PC-3 (cell line): ENCODE results near the gene DYNC2I2. TPM values are rescaled to one million over a fixed set of nuclear protein-coding genes. Genes with fewer than 3 reads are reported as not detected.
"Not testable (repeated sequence)": the region's sequence is repeated elsewhere in the genome, so short reads cannot be mapped to it uniquely, and the experiment has no call there.

Experiments used
- ATAC-seq: fragments of 200-7000 bp; cut with Tn5 transposase; 2 replicates; pipeline ENCODE4 v1.9.1; 2020; ENCODE audit warnings: mild to moderate bottlenecking, moderate library complexity
- BruUV-seq: library from RNA; stranded (reverse); fragments of 400-500 nt; replicated peaks from 2 replicates; lab custom pipeline; 2021; lab: Mats Ljungman, UMichigan
- CTCF ChIA-PET: fragments of 300-600 bp; sonication (Branson Sonifier 250); formaldehyde crosslinking; loops from one replicate; lab custom pipeline; 2022; ENCODE audit warnings: antibody characterized with exemption; lab: Charles Lee
- POLR2A ChIA-PET: fragments of 300-600 bp; sonication (Branson Sonifier 250); formaldehyde crosslinking; loops from one replicate; lab custom pipeline; 2022; ENCODE audit warnings: antibody characterized with exemption; ENCODE audit not compliant: unreplicated experiment; lab: Charles Lee
- DNase-seq: peaks from one replicate; pipeline ENCODE4 v3.0.0-alpha.2; 2015
- H2AFZ ChIP-seq: fragments of 300-600 bp; sonication (generic); 2 replicates; pipeline ENCODE4 v1.6.0; 2016; ENCODE audit warnings: antibody characterized with exemption, low read length
- H3F3A ChIP-seq: fragments of 300-600 bp; sonication (generic); one replicate; pipeline ENCODE4 v1.6.0; 2017; ENCODE audit warnings: antibody characterized with exemption, low read length, control low read depth, mild to moderate bottlenecking; ENCODE audit not compliant: unreplicated experiment
- H3K27ac ChIP-seq: fragments of 300-600 bp; sonication (generic); 2 replicates; pipeline ENCODE4 v1.5.1; 2016; ENCODE audit warnings: mild to moderate bottlenecking, low read length
- H3K27me3 ChIP-seq: fragments of 300-600 bp; sonication (generic); 2 replicates; pipeline ENCODE4 v1.6.1; 2016; ENCODE audit warnings: low read length, mixed read lengths
- H3K36me3 ChIP-seq: fragments of 300-600 bp; sonication (generic); 2 replicates; pipeline ENCODE4 v1.6.1; 2016; ENCODE audit warnings: low read depth, mixed run types, low read length, mixed read lengths
- H3K4me1 ChIP-seq: fragments of 300-600 bp; sonication (generic); 2 replicates; pipeline ENCODE4 v1.5.1; 2016; ENCODE audit warnings: low read length; ENCODE audit not compliant: insufficient read depth
- H3K4me2 ChIP-seq: fragments of 300-600 bp; sonication (generic); 2 replicates; pipeline ENCODE4 v1.6.0; 2016; ENCODE audit warnings: low read length
- H3K4me3 ChIP-seq: fragments of 300-600 bp; sonication (generic); 2 replicates; pipeline ENCODE4 v1.5.1; 2016; ENCODE audit warnings: mild to moderate bottlenecking, low read length, mixed read lengths
- H3K79me2 ChIP-seq: fragments of 300-600 bp; sonication (generic); 2 replicates; pipeline ENCODE4 v1.6.1; 2017; ENCODE audit warnings: low read length, mixed read lengths
- H3K9ac ChIP-seq: fragments of 300-600 bp; sonication (generic); 2 replicates; pipeline ENCODE4 v1.6.0; 2016; ENCODE audit warnings: mild to moderate bottlenecking, low read length
- H3K9me2 ChIP-seq: fragments of 300-600 bp; sonication (generic); replicated peaks from 2 replicates; pipeline ENCODE4 v1.6.1; 2016; ENCODE audit warnings: mixed run types, low read length, mixed read lengths
- H3K9me3 ChIP-seq: fragments of 300-600 bp; sonication (generic); 2 replicates; pipeline ENCODE4 v1.6.1; 2016; ENCODE audit warnings: low read length, mixed read lengths
- H4K20me1 ChIP-seq: fragments of 300-600 bp; sonication (generic); 2 replicates; pipeline ENCODE4 v1.6.1; 2016; ENCODE audit warnings: low read length, mixed read lengths
- EZH2 ChIP-seq: fragments of 300-600 bp; sonication (generic); IDR thresholded peaks from one replicate; pipeline ENCODE4 v1.6.1; 2017; ENCODE audit warnings: antibody characterized with exemption, mild to moderate bottlenecking, low read length; ENCODE audit not compliant: unreplicated experiment
- EZH2phosphoT487 ChIP-seq: fragments of 300-600 bp; sonication (generic); IDR thresholded peaks from 2 replicates; pipeline ENCODE4 v1.6.1; 2018; ENCODE audit warnings: mild to moderate bottlenecking, antibody characterized with exemption, low read length, borderline replicate concordance
- intact Hi-C: fragments of 100-400 bp; cut with micrococcal nuclease; formaldehyde crosslinking; loops from 2 replicates; pipeline ENCODE4 v1.9.0; 2023
- total RNA-seq: library from RNA; depleted of rRNA; stranded (reverse); fragments of >200 nt; gene quantifications from 2 replicates; pipeline ENCODE4 v1.2.3, GENCODE V29; 2014; rRNA removed
- TF ChIP-seq, protein P1 (sequence below): fragments of 300-600 bp; sonication (generic); conservative IDR thresholded peaks from 2 replicates; pipeline ENCODE4 v1.5.1; 2017; ENCODE audit warnings: antibody characterized with exemption, low read depth, mild to moderate bottlenecking, low read length

The DYNC2I2 gene
- total RNA-seq, 1 experiment from 2014 or later = 196 TPM

DNA sequence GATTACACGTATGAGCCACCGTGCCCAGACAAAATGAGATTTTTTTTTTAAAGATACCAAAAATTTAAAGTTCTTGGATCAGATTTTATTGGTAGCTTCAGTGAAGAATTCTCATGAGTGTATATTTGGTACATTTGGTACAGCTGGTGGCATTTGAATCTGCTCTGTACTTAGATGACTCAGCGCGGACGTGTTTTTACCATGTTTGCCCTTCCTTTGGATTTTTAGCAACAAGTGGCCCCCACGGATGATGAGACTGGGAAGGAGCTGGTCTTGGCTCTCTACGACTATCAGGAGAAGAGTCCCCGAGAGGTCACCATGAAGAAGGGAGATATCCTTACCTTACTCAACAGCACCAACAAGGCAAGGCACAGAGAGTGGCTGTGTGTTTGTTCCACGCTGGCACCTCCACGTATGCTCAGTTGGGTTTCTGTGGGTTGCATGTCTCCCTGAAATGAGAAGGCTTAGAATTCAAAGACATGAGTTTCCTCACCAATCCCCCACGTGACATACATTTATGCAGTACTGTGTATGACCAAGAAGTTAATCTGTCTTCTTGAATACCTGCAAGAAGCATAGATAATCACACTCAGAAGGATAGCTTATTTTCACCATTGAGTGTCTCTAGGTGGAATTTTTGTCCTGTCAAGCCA is 67.9 kb downstream of the DYNC2I2 start:
- ChIA-PET CTCF (no interaction called here), POLR2A (no interaction called here)
- H3K9ac ChIP-seq = no peak overlapping the region
- no peaks in the 10 kb centered on the region for H3K4me1 ChIP-seq
- no peak overlapping the region for H2AFZ ChIP-seq
- H3K79me2 ChIP-seq = no peaks in the 10 kb centered on the region
- intact Hi-C loops = no loop called here
- no peak overlapping the region for H3K4me2 ChIP-seq
- no peak overlapping the region for H3K27ac ChIP-seq
- H3K4me3 ChIP-seq = no peak overlapping the region
- H4K20me1 ChIP-seq = 0 out of 2 replicates have a peak, but pooled peaks cover 3% of the 10 kb centered on the region
- H3F3A ChIP-seq = no peaks in the 10 kb centered on the region
- DNase-seq (no peak), ATAC-seq (no peak)
- TF ChIP-seq, protein P1, sequence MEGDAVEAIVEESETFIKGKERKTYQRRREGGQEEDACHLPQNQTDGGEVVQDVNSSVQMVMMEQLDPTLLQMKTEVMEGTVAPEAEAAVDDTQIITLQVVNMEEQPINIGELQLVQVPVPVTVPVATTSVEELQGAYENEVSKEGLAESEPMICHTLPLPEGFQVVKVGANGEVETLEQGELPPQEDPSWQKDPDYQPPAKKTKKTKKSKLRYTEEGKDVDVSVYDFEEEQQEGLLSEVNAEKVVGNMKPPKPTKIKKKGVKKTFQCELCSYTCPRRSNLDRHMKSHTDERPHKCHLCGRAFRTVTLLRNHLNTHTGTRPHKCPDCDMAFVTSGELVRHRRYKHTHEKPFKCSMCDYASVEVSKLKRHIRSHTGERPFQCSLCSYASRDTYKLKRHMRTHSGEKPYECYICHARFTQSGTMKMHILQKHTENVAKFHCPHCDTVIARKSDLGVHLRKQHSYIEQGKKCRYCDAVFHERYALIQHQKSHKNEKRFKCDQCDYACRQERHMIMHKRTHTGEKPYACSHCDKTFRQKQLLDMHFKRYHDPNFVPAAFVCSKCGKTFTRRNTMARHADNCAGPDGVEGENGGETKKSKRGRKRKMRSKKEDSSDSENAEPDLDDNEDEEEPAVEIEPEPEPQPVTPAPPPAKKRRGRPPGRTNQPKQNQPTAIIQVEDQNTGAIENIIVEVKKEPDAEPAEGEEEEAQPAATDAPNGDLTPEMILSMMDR = no peak
- TF ChIP-seq EZH2 (no peak), EZH2phosphoT487 (no peak)
- H3K36me3 ChIP-seq = peaks cover 31% of the 10 kb centered on the region
- BruUV-seq = no TSS peak
- no peaks in the 10 kb centered on the region for H3K9me2 ChIP-seq
- H3K9me3 ChIP-seq = no peaks in the 10 kb centered on the region
- no peaks in the 10 kb centered on the region for H3K27me3 ChIP-seq

DNA sequence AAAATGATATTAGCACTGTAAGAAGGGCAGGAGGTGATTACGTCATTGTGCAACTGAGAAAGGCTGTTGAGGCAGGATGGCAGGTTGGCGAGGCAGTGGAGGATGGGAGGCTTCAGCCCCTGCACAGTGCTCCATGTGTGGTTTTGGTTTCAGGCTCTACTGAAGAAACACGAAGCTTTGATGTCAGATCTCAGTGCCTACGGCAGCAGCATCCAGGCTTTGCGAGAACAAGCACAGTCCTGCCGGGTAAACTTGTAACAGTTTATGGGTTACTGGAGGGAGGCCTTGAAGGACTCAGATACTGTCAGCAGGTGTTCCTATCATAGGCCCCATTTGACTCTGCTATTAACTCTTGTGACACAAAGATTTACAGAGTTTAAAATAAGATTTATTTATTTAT is 69.2 kb downstream of the DYNC2I2 start:
- Histone ChIP-seq H3K4me1 (no peaks in the 10 kb centered on the region), H3K27ac (no peak overlapping the region), H3K27me3 (no peaks in the 10 kb centered on the region), H4K20me1 (no peaks in the 10 kb centered on the region), H2AFZ (no peak overlapping the region), H3K4me2 (no peak overlapping the region), H3F3A (no peaks in the 10 kb centered on the region), H3K79me2 (no peaks in the 10 kb centered on the region), H3K9me2 (no peaks in the 10 kb centered on the region), H3K9me3 (no peaks in the 10 kb centered on the region), H3K9ac (no peak overlapping the region), H3K36me3 (peaks cover 39% of the 10 kb centered on the region), H3K4me3 (no peak overlapping the region)
- no peak for TF ChIP-seq EZH2
- TF ChIP-seq EZH2phosphoT487 = no peak
- BruUV-seq = no TSS peak
- DNase-seq = no peak
- intact Hi-C loops = no loop called here
- ChIA-PET CTCF (no interaction called here), POLR2A (no interaction called here)
- no peak for ATAC-seq

DNA sequence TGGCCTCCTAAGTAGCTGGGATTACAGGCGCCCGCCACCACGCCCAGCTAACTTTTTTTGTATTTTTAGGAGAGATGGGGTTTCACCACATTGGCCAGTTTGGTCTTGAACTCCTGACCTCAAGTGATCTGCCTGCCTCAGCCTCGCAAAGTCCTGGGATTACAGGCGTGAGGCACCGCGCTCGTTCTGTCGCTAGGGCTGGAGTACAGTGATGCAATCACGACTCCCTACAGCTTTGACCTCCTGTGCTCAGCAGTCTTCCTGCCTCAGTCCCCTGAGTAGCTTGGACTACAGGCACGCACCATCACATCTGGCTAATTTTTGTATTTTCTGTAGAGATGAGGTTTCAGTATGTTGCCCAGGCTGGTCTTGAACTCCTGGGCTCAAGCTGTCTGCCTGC is 69.7 kb downstream of the DYNC2I2 start:
- H4K20me1 ChIP-seq, intact Hi-C loops, ATAC-seq, H3F3A ChIP-seq, H3K4me2 ChIP-seq, H3K9ac ChIP-seq, H3K27me3 ChIP-seq, H3K9me2 ChIP-seq, H3K79me2 ChIP-seq, H3K9me3 ChIP-seq, DNase-seq, H3K4me1 ChIP-seq, POLR2A ChIA-PET, CTCF ChIA-PET, H2AFZ ChIP-seq, H3K27ac ChIP-seq, H3K4me3 ChIP-seq, BruUV-seq: not testable (repeated sequence)
- H3K36me3 ChIP-seq = peaks cover 43% of the 10 kb centered on the region

DNA sequence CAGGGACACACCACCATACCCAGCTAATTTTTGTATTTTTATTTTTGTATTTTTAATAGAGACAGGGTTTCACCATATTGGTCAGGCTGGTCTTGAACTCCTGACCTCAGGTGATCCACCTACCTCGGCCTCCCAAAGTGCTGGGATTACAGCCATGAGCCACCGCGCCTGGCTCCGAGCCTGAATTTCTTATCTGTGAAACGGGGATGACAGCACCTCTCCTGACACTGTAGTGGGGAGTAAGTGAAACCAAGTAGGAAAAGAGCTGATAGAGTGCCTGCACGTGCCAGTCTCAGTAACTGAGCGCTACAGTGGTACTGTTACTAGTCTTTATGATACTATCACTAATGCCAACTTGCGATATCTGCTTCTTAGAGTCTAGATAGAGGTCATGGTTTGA is 71.5 kb downstream of the DYNC2I2 start:
- BruUV-seq, H3K27ac ChIP-seq, H3K9ac ChIP-seq, H3K9me3 ChIP-seq, H3K9me2 ChIP-seq, H3K4me1 ChIP-seq, POLR2A ChIA-PET, intact Hi-C loops, H3K79me2 ChIP-seq, H3K4me3 ChIP-seq, CTCF ChIA-PET, H3K27me3 ChIP-seq, H4K20me1 ChIP-seq, H2AFZ ChIP-seq, H3K4me2 ChIP-seq, ATAC-seq, H3F3A ChIP-seq, DNase-seq: not testable (repeated sequence)
- H3K36me3 ChIP-seq = peaks cover 54% of the 10 kb centered on the region

Other genes starting within 250 kb of the DYNC2I2 start
- gene CERCAM, start 236.0 kb downstream of the DYNC2I2 start, total RNA-seq = 19.1 and 23.1 TPM in 2 replicates
- gene ODF2, start 200.8 kb downstream of the DYNC2I2 start, total RNA-seq = 31.2 and 35.0 TPM in 2 replicates
- 27.0 and 39.0 TPM in 2 replicates for gene GLE1, start 152.1 kb downstream of the DYNC2I2 start, total RNA-seq
- gene SPTAN1, start 104.3 kb downstream of the DYNC2I2 start, total RNA-seq = 221 and 251 TPM in 2 replicates
- 647 and 709 TPM in 2 replicates for gene SET, start 32.4 kb upstream of the DYNC2I2 start, total RNA-seq
- gene PKN3, start 45.7 kb upstream of the DYNC2I2 start, total RNA-seq = 7.8 and 9.4 TPM in 2 replicates
- 82.4 and 86.1 TPM in 2 replicates for gene ZDHHC12, start 67.3 kb upstream of the DYNC2I2 start, total RNA-seq
- gene ZER1, start 115.1 kb upstream of the DYNC2I2 start, total RNA-seq = 14.8 and 20.6 TPM in 2 replicates
- gene TBC1D13, start 130.4 kb upstream of the DYNC2I2 start, total RNA-seq = 15.0 and 18.8 TPM in 2 replicates
- 37.0 and 51.5 TPM in 2 replicates for gene ENDOG, start 161.7 kb upstream of the DYNC2I2 start, total RNA-seq
- gene SPOUT1, start 172.9 kb upstream of the DYNC2I2 start, total RNA-seq = 27.2 and 30.5 TPM in 2 replicates
- gene KYAT1, start 225.1 kb upstream of the DYNC2I2 start, total RNA-seq = 7.4 and 12.9 TPM in 2 replicates
- 58.9 and 65.5 TPM in 2 replicates for gene LRRC8A, start 225.3 kb upstream of the DYNC2I2 start, total RNA-seq